Bronchial epithelial cell (primary cell): ENCODE data around the gene A1CF. TPM values are rescaled to one million over a fixed set of nuclear protein-coding genes. Genes with fewer than 3 reads are reported as not detected.
A peak's percentile ranks its signal among the peaks of the same experiment; 100 is the strongest.

ENCODE experiments used
- DNase-seq: peaks from one replicate; pipeline ENCODE4 v3.0.0-alpha.2; 2010; ENCODE audit warnings: low read depth
- FAIRE-seq: peaks from 2 replicates; lab custom pipeline; 2011; peaks lifted over from hg19 to GRCh38; lab: Jason Lieb, UNC
- H3K27me3 ChIP-seq: 2 replicates; pipeline ENCODE4 v1.5.1; 2011; ENCODE audit warnings: low read length; ENCODE audit not compliant: control insufficient read depth, insufficient read depth
- H3K36me3 ChIP-seq: 2 replicates; pipeline ENCODE4 v1.5.1; 2011; ENCODE audit warnings: low read length; ENCODE audit not compliant: control insufficient read depth, insufficient read depth
- H3K4me3 ChIP-seq: 2 replicates; pipeline ENCODE4 v1.5.1; 2011; ENCODE audit warnings: mild to moderate bottlenecking, low read depth, low read length, control low read depth
- CTCF ChIP-seq: IDR thresholded peaks from 2 replicates; pipeline ENCODE4 v1.5.1; 2011; ENCODE audit warnings: mild to moderate bottlenecking, moderate library complexity, low read length, control low read depth, inconsistent platforms; ENCODE audit not compliant: insufficient read depth, severe bottlenecking
- total RNA-seq: library from RNA; depleted of rRNA; stranded (reverse); fragments of >200 nt; gene quantifications from 2 replicates; pipeline ENCODE4 v1.2.1, GENCODE V29; 2014

The A1CF gene
- total RNA-seq, 1 donor from 2014 or later: not detected

- FAIRE-seq: no peak
- Histone ChIP-seq H3K27me3 (no peaks in the 10 kb centered on the region), H3K4me3 (no peak overlapping the region), H3K36me3 (no peaks in the 10 kb centered on the region)
- no peak for DNase-seq
- TF ChIP-seq CTCF: no peak
Measured at GRCh38 chr10:50851884-50852671, 33.3 kb downstream of the A1CF start.

GRCh38 chr10:50850578-50851230 lies 34.7 kb downstream of the A1CF start:
- TF ChIP-seq CTCF: no peak
- H3K36me3 ChIP-seq: no peaks in the 10 kb centered on the region
- DNase-seq (no peak), FAIRE-seq (no peak)
- H3K4me3 ChIP-seq: no peak overlapping the region
- no peaks in the 10 kb centered on the region for H3K27me3 ChIP-seq

- no peak for TF ChIP-seq CTCF
- H3K36me3 ChIP-seq: no peaks in the 10 kb centered on the region
- no peaks in the 10 kb centered on the region for H3K27me3 ChIP-seq
- no peak overlapping the region for H3K4me3 ChIP-seq
- peak; percentile 22 for DNase-seq
- FAIRE-seq: no peak
Measured at GRCh38 chr10:50846753-50847152, 38.7 kb downstream of the A1CF start.

- TF ChIP-seq CTCF: no peak
- Histone ChIP-seq H3K36me3 (no peaks in the 10 kb centered on the region), H3K27me3 (no peaks in the 10 kb centered on the region), H3K4me3 (no peak overlapping the region)
- no peak for FAIRE-seq
- no peak for DNase-seq
Measured at GRCh38 chr10:50837095-50837494, 48.3 kb downstream of the A1CF start.

GRCh38 chr10:50832171-50832751 lies 53.2 kb downstream of the A1CF start:
- FAIRE-seq (no peak), DNase-seq (no peak)
- Histone ChIP-seq H3K27me3 (no peaks in the 10 kb centered on the region), H3K36me3 (no peaks in the 10 kb centered on the region), H3K4me3 (no peak overlapping the region)
- TF ChIP-seq CTCF: no peak
